Measurements from ENCODE around the gene ATG12.
"Not testable (repeated sequence)": the region's sequence is repeated elsewhere in the genome, so short reads cannot be mapped to it uniquely, and the experiment has no call there.

Gene ATG12

GRCh38 chr5:115842952-115843351 lies 1.6 kb upstream of the ATG12 start:
- DNase-seq (ENCODE audit: low spot score) = peak; percentile 20

- DNase-seq (ENCODE audit: low spot score) = peak; percentile 85
Measured at GRCh38 chr5:115842089-115842935, 947 bp upstream of the ATG12 start.

- no peak for DNase-seq (ENCODE audit: low spot score)
Measured at GRCh38 chr5:115840873-115841272, 492 bp downstream of the ATG12 start.

GRCh38 chr5:115838885-115839518 lies 2.4 kb downstream of the ATG12 start:
- peak; percentile 76 for DNase-seq (ENCODE audit: low spot score)

- no peak for DNase-seq (ENCODE audit: low spot score)
Measured at GRCh38 chr5:115835481-115835880, 5.9 kb downstream of the ATG12 start.

- peak; percentile 37 for DNase-seq (ENCODE audit: low spot score)
Measured at GRCh38 chr5:115831163-115831768, 10.1 kb downstream of the ATG12 start.

GRCh38 chr5:115829913-115830312 lies 11.5 kb downstream of the ATG12 start:
- DNase-seq (ENCODE audit: low spot score) = no peak

GRCh38 chr5:115825948-115826347 lies 15.4 kb downstream of the ATG12 start:
- DNase-seq (ENCODE audit: low spot score) = no peak

- not testable (repeated sequence) for DNase-seq (ENCODE audit: low spot score)
Measured at GRCh38 chr5:115824983-115825382, 16.4 kb downstream of the ATG12 start.

- DNase-seq (ENCODE audit: low spot score) = no peak
Measured at GRCh38 chr5:115820846-115821245, 20.5 kb downstream of the ATG12 start.

GRCh38 chr5:115818821-115819220 lies 22.5 kb downstream of the ATG12 start:
- peak; percentile 32 for DNase-seq (ENCODE audit: low spot score)

- DNase-seq (ENCODE audit: low spot score) = no peak
Measured at GRCh38 chr5:115817386-115817785, 24.0 kb downstream of the ATG12 start.

- DNase-seq (ENCODE audit: low spot score) = no peak
Measured at GRCh38 chr5:115816226-115817081, 24.9 kb downstream of the ATG12 start, which contains the start of gene CDO1. Gene CDO1 (minus strand): TSS chr5:115816659. CDS start chr5:115816397, 262 bp downstream.

- DNase-seq (ENCODE audit: low spot score) = no peak
Measured at GRCh38 chr5:115815693-115816225, 25.6 kb downstream of the ATG12 start.

GRCh38 chr5:115815006-115815692 lies 26.2 kb downstream of the ATG12 start:
- no peak for DNase-seq (ENCODE audit: low spot score)

GRCh38 chr5:115813719-115814118 lies 27.6 kb downstream of the ATG12 start:
- no peak for DNase-seq (ENCODE audit: low spot score)

GRCh38 chr5:115812372-115812771 lies 29.0 kb downstream of the ATG12 start:
- DNase-seq (ENCODE audit: low spot score) = no peak

- no peak for DNase-seq (ENCODE audit: low spot score)
Measured at GRCh38 chr5:115811406-115811805, 30.0 kb downstream of the ATG12 start.

- no peak for DNase-seq (ENCODE audit: low spot score)
Measured at GRCh38 chr5:115810761-115811160, 30.6 kb downstream of the ATG12 start.

- DNase-seq (ENCODE audit: low spot score) = no peak
Measured at GRCh38 chr5:115809946-115810345, 31.4 kb downstream of the ATG12 start.

GRCh38 chr5:115808066-115808465 lies 33.3 kb downstream of the ATG12 start:
- DNase-seq (ENCODE audit: low spot score) = not testable (repeated sequence)
